IPS-15b (cell line): Measurements from ENCODE around the gene SUCNR1.
"Not testable (repeated sequence)": the region's sequence is repeated elsewhere in the genome, so short reads cannot be mapped to it uniquely, and the experiment has no call there.

ENCODE experiments used
- H3K27me3 ChIP-seq: one replicate; pipeline ENCODE4 v1.6.1; 2013; ENCODE audit warnings: low read length; ENCODE audit not compliant: control insufficient read depth, insufficient read depth
- H3K36me3 ChIP-seq: one replicate; pipeline ENCODE4 v1.6.1; 2013; ENCODE audit warnings: low read length; ENCODE audit not compliant: control insufficient read depth, insufficient read depth
- H3K4me1 ChIP-seq: one replicate; pipeline ENCODE4 v1.6.1; 2013; ENCODE audit warnings: mild to moderate bottlenecking, low read length; ENCODE audit not compliant: control insufficient read depth, insufficient read depth
- H3K4me3 ChIP-seq: one replicate; pipeline ENCODE4 v1.5.1; 2013; ENCODE audit warnings: low read depth, low read length
- H3K9ac ChIP-seq: one replicate; pipeline ENCODE4 v1.6.1; 2013; ENCODE audit warnings: low read depth, mild to moderate bottlenecking, low read length
- H3K9me3 ChIP-seq: one replicate; pipeline ENCODE4 v1.6.1; 2013; ENCODE audit warnings: mild to moderate bottlenecking, low read length; ENCODE audit not compliant: control insufficient read depth, insufficient read depth

The SUCNR1 gene

DNA sequence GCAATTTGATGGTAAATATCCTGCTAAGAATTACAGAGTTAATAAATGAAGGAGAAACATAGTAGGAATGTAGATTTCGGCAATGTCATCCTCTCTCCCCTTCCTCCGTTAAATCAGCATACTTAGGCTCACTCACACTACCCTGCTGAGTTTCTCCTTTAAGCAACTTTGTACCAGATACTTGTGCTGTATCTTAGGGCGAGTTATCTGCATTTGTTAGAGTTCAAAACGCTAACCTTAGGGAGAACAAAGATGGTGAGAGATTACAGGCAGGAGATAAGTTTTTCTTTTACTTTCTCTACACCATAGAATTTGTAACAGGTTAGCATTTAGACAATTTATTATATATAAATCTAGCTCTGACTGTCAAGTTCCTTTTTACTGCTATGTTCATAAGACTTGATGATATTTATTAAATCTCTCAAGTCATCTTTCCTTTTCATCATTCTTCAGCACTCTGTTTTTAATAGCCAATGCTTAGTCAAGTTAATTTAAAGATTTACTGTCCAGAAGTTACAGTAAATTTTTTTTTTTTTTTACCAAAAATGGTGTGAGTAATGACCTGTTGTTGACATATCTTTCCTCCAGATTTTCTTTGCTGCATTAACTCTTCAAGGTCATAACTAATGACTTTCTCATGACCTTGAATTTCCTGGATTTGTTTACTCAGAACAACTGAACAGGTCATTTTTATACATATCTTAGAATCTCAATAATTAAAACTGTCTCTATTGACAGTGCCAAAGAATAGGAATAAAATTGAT lies 22.2 kb downstream of the SUCNR1 start:
- peaks cover 7% of the 10 kb centered on the region for H3K4me1 ChIP-seq
- no peaks in the 10 kb centered on the region for H3K9me3 ChIP-seq
- H3K4me3 ChIP-seq: no peak overlapping the region
- H3K36me3 ChIP-seq: no peaks in the 10 kb centered on the region
- H3K27me3 ChIP-seq: no peaks in the 10 kb centered on the region
- H3K9ac ChIP-seq: no peak overlapping the region

DNA sequence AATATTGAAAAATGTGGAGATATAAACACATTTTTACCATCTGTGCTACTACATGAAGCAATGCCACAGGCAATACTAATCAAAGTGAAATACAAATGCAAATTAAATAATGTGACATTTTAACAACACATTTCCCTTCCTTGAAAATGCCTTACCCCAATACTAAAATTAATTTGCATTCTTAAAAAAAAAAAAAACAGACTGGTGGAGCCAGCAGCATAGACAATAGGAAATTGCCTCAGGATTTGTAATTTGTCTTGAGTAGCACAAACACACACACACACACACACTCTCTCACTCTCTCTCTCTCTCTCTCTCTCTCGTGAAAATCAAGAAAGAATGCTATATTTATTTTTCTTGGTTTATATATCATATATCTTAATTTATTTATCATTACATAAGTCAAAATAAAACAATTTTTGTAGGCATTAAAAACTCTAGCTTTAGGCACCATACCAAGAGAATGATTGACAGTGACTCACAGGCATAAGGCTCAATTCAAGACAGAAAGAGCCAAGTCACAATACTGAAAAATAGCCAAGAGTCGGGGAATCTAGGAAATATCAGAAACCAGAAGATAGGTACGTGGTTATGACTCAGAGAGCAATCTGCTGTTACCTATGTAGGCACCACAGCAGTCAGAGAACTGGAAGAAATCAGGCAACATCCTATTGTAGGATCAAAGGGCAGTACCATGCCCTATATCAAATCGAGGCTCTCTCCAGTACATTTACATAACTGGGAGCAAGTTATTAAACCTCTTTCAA lies 23.0 kb downstream of the SUCNR1 start:
- Histone ChIP-seq H3K36me3 (no peaks in the 10 kb centered on the region), H3K27me3 (no peaks in the 10 kb centered on the region), H3K9me3 (no peaks in the 10 kb centered on the region), H3K9ac (no peak overlapping the region), H3K4me3 (no peak overlapping the region), H3K4me1 (peaks cover 7% of the 10 kb centered on the region)

- H3K9me3 ChIP-seq, H3K4me1 ChIP-seq: not testable (repeated sequence)
Measured at GRCh38 chr3:151898121-151898520, 24.7 kb downstream of the SUCNR1 start.

DNA sequence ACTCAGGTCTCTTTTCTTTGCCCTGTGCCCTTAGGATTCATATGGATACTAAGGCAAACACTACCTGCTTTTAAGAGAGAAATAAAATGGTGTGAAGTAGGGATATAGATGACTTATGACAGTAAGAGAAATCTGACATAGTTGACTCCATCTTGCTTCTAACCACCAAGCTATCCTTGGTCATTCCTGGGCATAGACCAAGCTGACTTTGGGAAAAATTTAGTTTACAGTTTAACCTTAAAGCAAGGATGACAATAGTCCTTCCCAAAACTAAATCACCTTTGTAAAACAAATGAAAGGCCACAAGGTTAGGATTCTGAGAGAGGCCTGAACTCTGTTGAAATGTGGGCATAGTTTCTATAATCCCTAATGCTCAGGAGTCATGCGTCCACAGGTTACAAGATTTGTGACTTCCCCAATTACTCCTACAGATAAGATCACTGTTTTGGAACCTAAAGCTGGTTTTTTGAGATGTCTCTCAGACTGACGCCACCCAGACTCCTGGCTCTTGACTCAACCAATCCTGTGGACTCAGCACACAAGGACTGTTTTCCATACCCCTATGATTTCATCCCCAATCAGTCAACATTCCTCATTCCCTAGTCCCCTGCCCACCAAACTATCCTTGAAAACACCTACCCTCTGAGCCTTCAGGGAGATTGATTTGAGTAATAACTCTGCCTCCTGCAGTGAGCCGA lies 25.3 kb downstream of the SUCNR1 start:
- not testable (repeated sequence) for H3K9ac ChIP-seq, H3K36me3 ChIP-seq, H3K27me3 ChIP-seq, H3K4me1 ChIP-seq, H3K4me3 ChIP-seq, H3K9me3 ChIP-seq

More at GRCh38 chr3:151898121-151898520, 24.7 kb downstream of the SUCNR1 start:
- not testable (repeated sequence) for H3K4me3 ChIP-seq, H3K9ac ChIP-seq, H3K27me3 ChIP-seq, H3K36me3 ChIP-seq

- Histone ChIP-seq H3K9ac (no peak overlapping the region), H3K36me3 (no peaks in the 10 kb centered on the region), H3K4me1 (peaks cover 9% of the 10 kb centered on the region), H3K9me3 (no peaks in the 10 kb centered on the region), H3K27me3 (no peaks in the 10 kb centered on the region), H3K4me3 (no peak overlapping the region)
Measured at GRCh38 chr3:151899996-151900395, 26.6 kb downstream of the SUCNR1 start.

- no peak overlapping the region for H3K9ac ChIP-seq
- no peaks in the 10 kb centered on the region for H3K27me3 ChIP-seq
- H3K9me3 ChIP-seq: no peaks in the 10 kb centered on the region
- H3K4me1 ChIP-seq: peaks cover 6% of the 10 kb centered on the region
- H3K36me3 ChIP-seq: no peaks in the 10 kb centered on the region
- no peak overlapping the region for H3K4me3 ChIP-seq
Measured at GRCh38 chr3:151900460-151900859, 27.0 kb downstream of the SUCNR1 start.

- H3K9ac ChIP-seq: no peak overlapping the region
- H3K9me3 ChIP-seq: no peaks in the 10 kb centered on the region
- peaks cover 2% of the 10 kb centered on the region for H3K4me1 ChIP-seq
- H3K36me3 ChIP-seq: no peaks in the 10 kb centered on the region
- no peaks in the 10 kb centered on the region for H3K27me3 ChIP-seq
- no peak overlapping the region for H3K4me3 ChIP-seq
Measured at GRCh38 chr3:151900884-151901643, 27.6 kb downstream of the SUCNR1 start.

GRCh38 chr3:151901644-151902285 lies 28.3 kb downstream of the SUCNR1 start:
- no peak overlapping the region for H3K9ac ChIP-seq
- no peak overlapping the region for H3K4me3 ChIP-seq
- H3K4me1 ChIP-seq: peaks cover 2% of the 10 kb centered on the region
- no peaks in the 10 kb centered on the region for H3K27me3 ChIP-seq
- H3K9me3 ChIP-seq: no peaks in the 10 kb centered on the region
- H3K36me3 ChIP-seq: no peaks in the 10 kb centered on the region

DNA sequence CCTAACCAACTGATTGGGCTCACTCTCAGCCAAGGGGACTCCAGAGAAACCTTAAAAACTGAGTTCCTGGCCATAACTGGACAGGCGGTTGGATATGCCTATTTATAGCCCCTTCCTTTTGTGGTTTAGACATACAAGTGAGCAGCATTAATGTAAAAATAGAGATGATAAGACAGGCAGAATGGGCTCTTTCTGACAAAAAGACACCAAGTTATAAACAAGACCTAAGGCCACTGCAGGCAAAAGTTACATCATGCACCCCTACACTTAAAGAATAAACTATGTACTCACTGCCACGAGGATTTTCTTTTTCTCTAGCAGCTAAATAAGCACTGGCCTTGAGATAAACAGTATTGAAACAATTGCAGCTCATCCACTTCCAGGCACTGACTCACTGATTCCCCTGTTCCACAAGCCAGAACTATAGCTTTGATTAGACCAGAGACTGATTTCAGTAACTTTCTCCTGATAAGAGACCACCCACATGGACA lies 30.1 kb downstream of the SUCNR1 start:
- Histone ChIP-seq H3K4me1 (peaks cover 2% of the 10 kb centered on the region), H3K9ac (no peak overlapping the region), H3K36me3 (no peaks in the 10 kb centered on the region), H3K27me3 (no peaks in the 10 kb centered on the region), H3K9me3 (no peaks in the 10 kb centered on the region), H3K4me3 (no peak overlapping the region)

GRCh38 chr3:151905647-151906046 lies 32.2 kb downstream of the SUCNR1 start:
- Histone ChIP-seq H3K4me1 (peaks cover 2% of the 10 kb centered on the region), H3K27me3 (no peaks in the 10 kb centered on the region), H3K4me3 (no peak overlapping the region), H3K9me3 (no peaks in the 10 kb centered on the region), H3K9ac (no peak overlapping the region), H3K36me3 (no peaks in the 10 kb centered on the region)

DNA sequence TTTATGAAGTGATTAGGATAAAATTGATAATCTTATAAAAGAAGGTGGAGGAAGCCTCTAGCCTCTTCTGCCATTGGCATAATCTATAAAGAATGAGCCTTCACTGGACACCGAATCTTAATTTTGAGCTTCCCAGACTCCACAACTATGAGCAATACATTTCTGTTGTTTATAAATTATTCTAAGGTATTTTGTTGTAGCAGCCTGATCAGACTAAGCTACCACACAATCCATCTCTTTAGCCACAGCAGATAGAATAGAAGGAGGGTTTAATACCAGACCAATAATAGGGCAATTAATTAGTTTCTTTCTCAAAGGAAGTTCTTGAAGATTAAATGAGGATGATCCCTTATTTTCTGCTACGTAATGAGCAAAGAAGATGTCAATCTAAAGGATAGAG lies 33.3 kb downstream of the SUCNR1 start:
- Histone ChIP-seq H3K4me1 (peaks cover 2% of the 10 kb centered on the region), H3K4me3 (no peak overlapping the region), H3K9me3 (no peaks in the 10 kb centered on the region), H3K36me3 (no peaks in the 10 kb centered on the region), H3K27me3 (no peaks in the 10 kb centered on the region), H3K9ac (no peak overlapping the region)
